Hepatocyte (in vitro differentiated cells): Measurements from ENCODE around the gene RPL18A. TPM values are rescaled to one million over a fixed set of nuclear protein-coding genes. Genes with fewer than 3 reads are reported as not detected.

Experiments used
- DNase-seq: peaks from one replicate; pipeline ENCODE4 v3.0.0-alpha.2; 2016; ENCODE audit warnings: low spot score
- H2AFZ ChIP-seq: fragments of 200-600 bp; sonication (generic); 2 replicates; pipeline ENCODE4 v1.6.0; 2016; ENCODE audit warnings: antibody characterized with exemption, mild to moderate bottlenecking
- H3K27ac ChIP-seq: fragments of 200-600 bp; sonication (generic); 2 replicates; pipeline ENCODE4 v1.5.1; 2016; ENCODE audit warnings: mild to moderate bottlenecking
- H3K27me3 ChIP-seq: fragments of 200-600 bp; sonication (generic); 2 replicates; pipeline ENCODE4 v1.6.1; 2016
- H3K36me3 ChIP-seq: fragments of 200-600 bp; sonication (generic); replicated peaks from 2 replicates; pipeline ENCODE4 v1.5.1; 2016; ENCODE audit warnings: low read depth; ENCODE audit not compliant: insufficient read depth
- H3K4me1 ChIP-seq: fragments of 200-600 bp; sonication (generic); 2 replicates; pipeline ENCODE4 v1.5.1; 2016; ENCODE audit warnings: mild to moderate bottlenecking, moderate library complexity; ENCODE audit not compliant: insufficient read depth
- H3K4me2 ChIP-seq: fragments of 200-600 bp; sonication (generic); 2 replicates; pipeline ENCODE4 v1.6.0; 2016
- H3K4me3 ChIP-seq: fragments of 200-600 bp; sonication (generic); 2 replicates; pipeline ENCODE4 v1.5.1; 2016; ENCODE audit warnings: mild to moderate bottlenecking
- H3K79me2 ChIP-seq: fragments of 200-600 bp; sonication (generic); 2 replicates; pipeline ENCODE4 v1.6.0; 2017; ENCODE audit warnings: mild to moderate bottlenecking
- H3K9me2 ChIP-seq: fragments of 200-600 bp; sonication (generic); replicated peaks from 2 replicates; pipeline ENCODE4 v1.6.0; 2017; ENCODE audit warnings: mild to moderate bottlenecking; ENCODE audit not compliant: insufficient read depth
- H3K9me3 ChIP-seq: fragments of 200-600 bp; sonication (generic); 2 replicates; pipeline ENCODE4 v1.5.1; 2016; ENCODE audit warnings: low read depth, mild to moderate bottlenecking
- H4K20me1 ChIP-seq: fragments of 200-600 bp; sonication (generic); 2 replicates; pipeline ENCODE4 v1.6.0; 2016; ENCODE audit warnings: mild to moderate bottlenecking; ENCODE audit not compliant: insufficient read depth, poor library complexity, severe bottlenecking
- CTCF ChIP-seq: fragments of 200-600 bp; sonication (generic); IDR thresholded peaks from 2 replicates; pipeline ENCODE4 v1.5.1; 2016; ENCODE audit warnings: antibody characterized with exemption, mild to moderate bottlenecking; ENCODE audit not compliant: poor library complexity
- EZH2 ChIP-seq: fragments of 200-600 bp; sonication (generic); IDR thresholded peaks from 2 replicates; pipeline ENCODE4 v1.6.1; 2016; ENCODE audit warnings: antibody characterized with exemption, mild to moderate bottlenecking, borderline replicate concordance
- EZH2phosphoT487 ChIP-seq: fragments of 200-600 bp; sonication (generic); IDR thresholded peaks from one replicate; pipeline ENCODE4 v1.6.1; 2018; ENCODE audit warnings: antibody characterized with exemption, mild to moderate bottlenecking, low read depth, moderate library complexity; ENCODE audit not compliant: unreplicated experiment, severe bottlenecking
- WGBS: methylation state at CpG from one replicate; pipeline ENCODE4 v1.1.6; 2016; ENCODE audit warnings: low lambda C conversion rate; ENCODE audit errors: missing lambda C conversion rate; 5-methylcytosine and 5-hydroxymethylcytosine counted together
- polyA plus RNA-seq: library from polyadenylated mRNA; unstranded; fragments of >200 nt; fragmentation: Nextera tagmentation; extraction: Ambion mirVana; gene quantifications from 2 replicates; pipeline ENCODE4 v1.2.1, GENCODE V29; 2016
- total RNA-seq: library from RNA; depleted of rRNA; stranded (reverse); fragments of >200 nt; gene quantifications from 2 replicates; pipeline ENCODE4 v1.2.3, GENCODE V29; 2014

Gene RPL18A
- total and polyA plus RNA-seq, 2 experiments from 2014 or later = 646 to 1,114 TPM

GRCh38 chr19:17869114-17869608 is 9.5 kb downstream of the RPL18A start:
- no peaks in the 10 kb centered on the region for H3K79me2 ChIP-seq
- H3K4me1 ChIP-seq = no peaks in the 10 kb centered on the region
- no peak for DNase-seq
- no peak overlapping the region for H2AFZ ChIP-seq
- no peak overlapping the region for H3K4me3 ChIP-seq
- H3K9me3 ChIP-seq = no peaks in the 10 kb centered on the region
- WGBS = 29% methylated on average over 11 of the region's 11 CpGs
- peaks cover 3% of the 10 kb centered on the region for H4K20me1 ChIP-seq
- no peak for TF ChIP-seq EZH2
- TF ChIP-seq CTCF = no peak
- no peak for TF ChIP-seq EZH2phosphoT487
- H3K9me2 ChIP-seq = no peaks in the 10 kb centered on the region
- no peak overlapping the region for H3K27ac ChIP-seq
- no peak overlapping the region for H3K4me2 ChIP-seq
- peaks cover 51% of the 10 kb centered on the region for H3K27me3 ChIP-seq
- H3K36me3 ChIP-seq = no peaks in the 10 kb centered on the region

- WGBS = 72% methylated on average over 10 of the region's 10 CpGs
- Histone ChIP-seq H3K27me3 (peaks cover 58% of the 10 kb centered on the region), H3K4me2 (no peak overlapping the region)
Observed at GRCh38 chr19:17871032-17871877, 11.5 kb downstream of the RPL18A start.

GRCh38 chr19:17871878-17872250 is 12.2 kb downstream of the RPL18A start, which contains the start of gene SLC5A5:
SLC5A5 (plus strand) TSS chr19:17871945; CDS start chr19:17872320, 375 bp downstream.
- Histone ChIP-seq H3K4me1 (no peaks in the 10 kb centered on the region), H3K27ac (no peak within 1 kb of the TSS), H3K9me2 (no peaks in the 10 kb centered on the region), H3K36me3 (no peaks in the 10 kb centered on the region), H3K79me2 (no peaks in the 10 kb centered on the region), H3K27me3 (peaks cover 58% of the 10 kb centered on the region), H3K9me3 (no peaks in the 10 kb centered on the region), H3K4me2 (no peak within 1 kb of the TSS), H3K4me3 (no peak within 1 kb of the TSS), H4K20me1 (no peaks in the 10 kb centered on the region), H2AFZ (no peak within 1 kb of the TSS)
- 20% methylated on average over 13 of the region's 26 CpGs for WGBS
- DNase-seq = no peak
- TF ChIP-seq EZH2phosphoT487 (no peak), CTCF (no peak), EZH2 (no peak)

More at GRCh38 chr19:17871032-17871877, 11.5 kb downstream of the RPL18A start:
- Histone ChIP-seq H3K79me2 (no peaks in the 10 kb centered on the region), H3K4me3 (no peak overlapping the region), H3K27ac (no peak overlapping the region), H3K4me1 (no peaks in the 10 kb centered on the region), H3K9me2 (no peaks in the 10 kb centered on the region), H3K9me3 (no peaks in the 10 kb centered on the region), H2AFZ (no peak overlapping the region), H3K36me3 (no peaks in the 10 kb centered on the region), H4K20me1 (no peaks in the 10 kb centered on the region)
- DNase-seq = no peak
- TF ChIP-seq EZH2 = no peak
